ENCODE results near the gene ZNF480.
"Not testable (repeated sequence)": the region's sequence is repeated elsewhere in the genome, so short reads cannot be mapped to it uniquely, and the experiment has no call there.

The ZNF480 gene

DNA sequence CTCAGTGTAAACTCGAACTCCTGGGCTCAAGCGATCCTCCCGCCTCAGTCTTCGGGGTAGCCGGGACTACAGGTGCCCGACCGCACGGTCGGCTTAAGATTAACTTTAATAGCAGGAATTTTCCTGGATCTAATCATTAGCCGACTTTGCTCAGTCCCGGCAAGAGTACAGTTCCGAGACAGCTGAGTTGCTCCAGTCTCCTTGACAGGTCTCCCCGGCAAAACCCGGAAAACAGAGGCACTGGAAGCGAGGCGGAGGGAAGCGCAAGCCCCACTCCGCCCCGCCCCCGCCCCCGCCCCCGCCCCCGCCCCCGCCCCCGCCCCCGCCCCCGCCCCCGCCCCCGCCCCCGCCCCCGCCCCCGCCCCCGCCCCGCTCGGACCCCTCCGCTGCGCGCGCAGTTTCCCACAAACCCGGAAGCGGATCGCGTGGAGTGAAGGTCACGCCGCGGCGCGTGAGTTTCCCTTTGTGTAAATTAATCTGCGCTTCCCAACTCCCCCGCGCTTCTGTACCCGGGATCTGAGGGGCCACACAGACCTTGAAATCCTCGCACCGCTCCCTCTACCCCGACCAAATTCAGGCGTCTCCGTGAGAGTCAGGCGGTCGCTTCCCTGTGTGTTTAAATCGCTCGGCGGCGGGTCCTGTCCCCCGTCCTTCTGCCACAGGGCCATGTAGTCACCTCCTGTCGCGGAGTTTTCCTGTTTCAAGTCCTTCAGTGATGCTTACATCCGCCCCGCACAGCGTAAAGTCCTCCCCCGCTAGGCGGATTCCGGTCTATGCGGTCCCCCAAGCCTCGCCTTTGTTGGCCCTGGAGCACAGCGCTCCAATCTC is at the start of gene ZNF480:
Gene ZNF480 (plus strand): TSS at position 397 of the 828 bp plus-strand sequence. CDS start 3,244 bp downstream, outside the sequence.
- peak; percentile 71 for DNase-seq (ENCODE audit: low read depth)

- peak; percentile 68 for DNase-seq (ENCODE audit: low read depth)
Observed at GRCh38 chr19:52248241-52248640, 48.7 kb upstream of the ZNF480 start.

- peak; percentile 87 for DNase-seq (ENCODE audit: low read depth)
Observed at GRCh38 chr19:52258426-52258825, 38.5 kb upstream of the ZNF480 start.

DNA sequence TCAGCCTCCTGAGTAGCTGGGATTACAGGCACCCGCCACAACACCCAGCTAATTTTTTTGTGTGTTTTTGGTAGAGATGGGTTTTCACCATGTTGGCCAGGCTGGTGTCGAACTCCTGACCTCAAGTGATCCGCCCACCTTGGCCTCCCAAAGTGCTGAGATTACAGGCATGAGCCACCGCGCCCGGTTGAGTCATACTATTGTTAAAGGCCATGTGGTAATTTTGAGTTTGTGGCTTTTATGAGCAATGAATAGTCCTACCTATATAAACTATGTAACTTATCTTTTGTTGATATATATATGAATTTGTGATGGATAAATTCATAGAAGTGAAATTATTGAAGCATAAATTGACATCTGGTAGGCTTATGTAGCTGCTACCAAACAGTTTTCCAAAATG is 31.4 kb upstream of the ZNF480 start:
- DNase-seq (ENCODE audit: low read depth): peak; percentile 15

DNA sequence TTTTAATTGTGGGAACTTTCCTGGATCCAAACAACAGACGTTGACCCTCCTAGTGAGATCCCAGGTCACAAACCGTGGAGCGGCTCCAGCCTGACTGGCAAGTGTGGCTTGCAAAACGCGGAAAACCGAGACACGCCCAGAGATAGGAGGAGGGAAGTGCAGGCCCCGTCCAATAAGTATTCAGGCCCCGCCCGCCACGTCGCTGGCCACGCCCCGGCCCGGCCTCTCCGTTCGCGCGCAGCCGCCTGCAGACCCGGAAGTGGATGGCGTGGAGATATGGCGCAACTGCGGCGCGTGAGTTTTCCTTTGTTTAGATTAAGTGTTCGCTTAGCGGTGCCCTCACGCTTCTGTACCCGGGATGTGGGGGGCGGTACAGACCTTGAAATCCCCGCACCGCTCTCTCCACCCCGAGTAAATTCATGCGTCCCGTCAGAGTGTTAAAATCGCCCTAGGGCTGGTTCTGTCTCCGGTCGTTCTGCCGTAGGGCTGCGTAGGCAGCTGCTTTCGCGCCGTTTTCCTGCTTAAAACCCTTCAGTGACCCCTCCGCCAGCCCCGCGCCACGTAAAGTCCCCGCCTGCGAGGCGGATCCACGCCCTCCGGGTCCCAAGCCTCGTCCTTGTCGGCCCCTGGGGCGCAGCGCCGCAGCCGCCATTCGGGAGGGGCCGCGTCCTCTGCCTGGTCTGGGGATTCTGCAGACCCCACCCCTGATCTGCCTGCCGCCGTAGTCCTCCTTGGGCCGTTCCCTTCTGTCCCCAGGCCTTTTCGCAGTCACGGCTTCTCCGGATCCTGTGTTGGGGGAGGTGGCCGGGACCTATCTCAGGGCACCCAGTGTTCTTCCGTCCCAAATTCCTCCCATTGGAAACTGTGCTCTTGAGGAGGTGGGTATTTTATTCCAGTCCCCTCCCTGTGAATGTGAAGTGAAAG is 27.4 kb upstream of the ZNF480 start, which contains the start of gene ZNF766:
Gene ZNF766 (plus strand): TSS at position 250 of the 924 bp plus-strand sequence. CDS start 27 bp downstream, at position 277.
- DNase-seq (ENCODE audit: low read depth): peak; percentile 97

DNA sequence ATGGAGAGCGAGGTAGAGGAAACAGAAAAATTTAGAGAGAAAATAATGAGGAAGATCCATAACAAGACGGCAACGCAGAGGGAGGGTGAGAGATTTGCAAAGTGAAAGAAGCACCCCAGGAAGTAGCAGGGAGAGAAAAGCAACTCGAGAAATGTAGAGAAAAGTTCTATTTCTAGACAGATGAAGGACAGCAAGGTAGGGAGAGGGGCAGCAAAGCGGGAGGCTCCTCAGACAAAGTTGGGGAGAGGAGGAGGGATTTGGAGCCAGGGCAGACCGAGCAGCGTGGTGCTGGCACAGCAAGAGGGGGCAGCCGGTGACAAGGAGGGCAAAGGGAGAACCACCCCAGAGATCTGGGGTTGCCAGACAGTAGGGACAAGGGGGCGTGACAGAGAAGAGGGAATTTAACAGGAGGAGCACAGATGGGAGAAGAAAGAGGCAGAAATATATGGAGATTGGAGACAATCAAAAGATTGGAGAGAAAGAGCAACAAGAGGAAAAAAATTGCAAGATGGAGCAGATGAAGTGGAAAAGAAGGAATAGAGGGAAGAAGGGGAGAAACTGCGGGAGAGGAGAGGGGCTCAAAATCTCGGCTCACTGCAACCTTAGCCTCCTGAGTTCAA is 26.6 kb upstream of the ZNF480 start:
- DNase-seq (ENCODE audit: low read depth): peak; percentile 40

DNA sequence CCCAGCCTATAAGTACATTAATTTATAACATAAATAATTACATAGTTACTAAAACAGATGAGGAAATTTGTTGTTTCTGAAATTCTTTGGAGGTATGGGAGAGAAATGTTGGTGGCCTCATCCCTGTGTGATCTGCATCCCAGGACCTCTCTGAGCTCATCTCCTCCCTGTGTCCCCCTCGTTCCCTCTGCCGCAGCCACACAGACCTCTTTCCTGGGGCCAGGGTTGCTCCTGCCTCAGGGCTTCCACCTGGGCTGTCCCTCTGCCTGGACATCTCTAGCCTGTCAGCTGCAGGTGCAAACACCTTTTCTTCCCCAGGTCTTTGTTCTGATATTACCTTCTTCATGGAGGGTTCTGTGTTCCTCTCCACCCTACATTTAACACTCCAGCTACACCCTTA is 23.7 kb upstream of the ZNF480 start:
- no peak for DNase-seq (ENCODE audit: low read depth)

- no peak for DNase-seq (ENCODE audit: low read depth)
Observed at GRCh38 chr19:52274191-52274590, 22.8 kb upstream of the ZNF480 start.

- no peak for DNase-seq (ENCODE audit: low read depth)
Observed at GRCh38 chr19:52275988-52276387, 21.0 kb upstream of the ZNF480 start.

- DNase-seq (ENCODE audit: low read depth): no peak
Observed at GRCh38 chr19:52277471-52277870, 19.5 kb upstream of the ZNF480 start.

- no peak for DNase-seq (ENCODE audit: low read depth)
Observed at GRCh38 chr19:52286256-52286655, 10.7 kb upstream of the ZNF480 start.

DNA sequence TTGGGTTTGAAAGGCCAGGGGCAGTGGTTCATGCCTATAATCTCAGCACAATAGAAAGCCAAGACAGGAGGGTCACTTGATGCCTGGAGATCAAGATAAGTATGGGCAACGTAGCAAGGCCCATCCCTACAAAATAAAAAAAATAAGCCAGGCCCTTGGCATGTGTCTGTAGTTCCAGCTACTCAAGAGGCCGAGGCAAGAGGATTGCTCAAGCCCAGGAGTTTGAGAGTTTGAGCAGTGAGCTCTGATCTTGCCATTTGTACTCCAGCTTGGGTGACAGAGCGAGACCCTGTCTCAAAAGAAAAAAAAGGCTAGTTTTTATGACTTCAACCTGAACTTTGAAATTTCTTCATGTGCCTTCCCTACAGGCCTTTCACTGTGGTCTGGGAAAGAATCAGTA is 5.2 kb upstream of the ZNF480 start:
- no peak for DNase-seq (ENCODE audit: low read depth)

- not testable (repeated sequence) for DNase-seq (ENCODE audit: low read depth)
Observed at GRCh38 chr19:52292946-52293345, 4.0 kb upstream of the ZNF480 start.

- DNase-seq (ENCODE audit: low read depth): no peak
Observed at GRCh38 chr19:52296400-52296772, 583 bp upstream of the ZNF480 start.

- DNase-seq (ENCODE audit: low read depth): no peak
Observed at GRCh38 chr19:52297601-52298364, 814 bp downstream of the ZNF480 start.

GRCh38 chr19:52307275-52307674 is 10.3 kb downstream of the ZNF480 start:
- peak; percentile 12 for DNase-seq (ENCODE audit: low read depth)

DNA sequence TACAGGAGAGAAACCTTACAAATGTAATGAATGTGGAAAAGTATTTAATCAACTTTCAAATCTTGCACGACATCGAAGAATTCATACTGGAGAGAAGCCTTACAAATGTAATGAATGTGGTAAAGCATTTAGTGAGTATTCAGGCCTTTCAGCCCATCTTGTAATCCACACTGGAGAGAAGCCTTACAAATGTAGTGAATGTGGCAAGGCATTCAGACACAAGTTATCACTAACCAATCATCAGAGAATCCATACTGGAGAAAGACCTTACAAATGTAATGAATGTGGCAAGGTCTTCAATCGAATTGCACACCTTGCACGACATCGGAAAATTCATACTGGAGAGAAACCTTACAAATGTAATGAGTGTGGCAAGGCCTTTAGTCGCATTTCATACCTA is 25.5 kb downstream of the ZNF480 start:
- no peak for DNase-seq (ENCODE audit: low read depth)

DNA sequence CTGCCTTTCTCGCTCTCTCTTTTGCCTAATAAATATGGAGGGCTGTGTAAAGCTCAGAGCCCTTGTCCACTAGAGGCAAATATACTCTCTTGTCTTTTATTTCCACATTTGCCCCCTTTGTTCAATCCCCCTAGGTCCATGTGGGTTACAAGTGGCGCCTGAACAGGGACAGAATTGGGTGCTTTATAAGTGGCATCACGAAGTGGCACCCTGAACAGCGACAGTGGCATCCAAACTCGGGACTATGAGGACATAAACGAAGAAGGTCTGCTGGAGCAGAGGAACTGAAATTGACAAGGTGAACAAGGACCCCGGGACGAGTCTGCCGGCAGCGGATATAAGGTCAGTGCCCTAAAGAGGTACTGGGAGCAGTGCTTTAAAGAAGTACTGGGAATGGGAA is 34.8 kb downstream of the ZNF480 start:
- DNase-seq (ENCODE audit: low read depth): peak; percentile 13

DNA sequence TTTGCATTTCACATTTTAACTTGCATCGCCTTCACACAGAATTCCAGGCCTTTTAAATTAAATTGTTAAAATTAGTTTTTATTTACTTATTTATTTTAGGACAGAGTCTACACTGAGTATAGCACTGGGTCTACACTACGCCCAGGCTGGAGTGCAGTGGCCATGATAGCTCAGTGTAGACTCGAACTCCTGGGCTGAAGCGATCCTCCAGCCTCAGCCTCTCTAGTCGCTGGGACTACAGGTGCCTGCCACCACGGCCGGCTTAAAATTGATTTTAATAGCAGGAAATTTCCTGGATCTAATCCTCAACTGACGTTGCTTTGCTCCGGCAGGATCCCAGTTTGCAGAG is 38.8 kb downstream of the ZNF480 start:
- DNase-seq (ENCODE audit: low read depth): no peak

DNA sequence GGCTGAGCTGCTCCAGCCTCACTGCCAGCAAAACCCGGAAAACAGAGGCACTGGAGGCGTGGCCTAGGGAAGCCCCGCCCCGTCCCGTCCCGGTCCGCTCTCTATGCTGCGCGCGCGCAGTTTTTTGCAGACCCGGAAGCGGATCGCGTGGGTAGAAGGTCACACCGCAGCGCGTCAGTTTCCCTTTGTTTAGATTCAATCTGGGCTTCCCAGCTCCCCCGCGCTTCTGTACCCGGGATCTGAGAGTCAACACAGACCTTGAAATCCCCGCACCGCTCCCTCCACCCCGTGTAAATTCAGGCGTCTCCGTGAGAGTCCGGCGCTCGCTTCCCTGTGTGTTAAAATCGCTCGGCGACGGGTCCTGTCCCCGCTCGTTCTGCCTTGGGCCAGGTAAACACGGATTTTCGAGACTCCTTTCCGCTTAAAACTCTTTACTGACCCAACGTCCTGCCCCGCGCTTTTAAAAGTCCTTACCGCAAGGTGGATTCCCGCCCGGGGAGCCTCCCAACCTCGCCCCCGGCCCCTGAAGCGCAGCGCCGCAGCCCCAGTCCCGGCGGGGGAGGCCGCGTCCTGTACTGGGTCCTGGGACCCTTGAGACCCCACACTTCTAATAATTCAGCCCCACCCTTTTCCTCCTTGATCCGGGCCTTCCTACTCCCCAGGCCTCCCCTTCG is 39.3 kb downstream of the ZNF480 start, which contains the start of gene ZNF610:
Gene ZNF610 (plus strand): TSS at position 127 of the 674 bp plus-strand sequence. CDS start 12,930 bp downstream, outside the sequence.
- peak; percentile 88 for DNase-seq (ENCODE audit: low read depth)
